HG02885 (cell line): Measurements from ENCODE around the gene FAM177A1.
"Not testable (repeated sequence)": the region's sequence is repeated elsewhere in the genome, so short reads cannot be mapped to it uniquely, and the experiment has no call there.

Experiments used
- ATAC-seq: cut with Tn5 transposase; IDR thresholded peaks from one replicate; pipeline ENCODE4 v1.9.1; 2021; ENCODE audit warnings: mild to moderate bottlenecking; ENCODE audit not compliant: unreplicated experiment, poor library complexity

Gene FAM177A1

GRCh38 chr14:35046048-35046750 lies at the start of gene FAM177A1:
Gene FAM177A1 (plus strand): TSS chr14:35046272. CDS start chr14:35046464, 192 bp downstream.
- ATAC-seq, result peak; percentile 94

- no peak for ATAC-seq
Measured at GRCh38 chr14:34997762-34998161, 48.3 kb upstream of the FAM177A1 start.

DNA sequence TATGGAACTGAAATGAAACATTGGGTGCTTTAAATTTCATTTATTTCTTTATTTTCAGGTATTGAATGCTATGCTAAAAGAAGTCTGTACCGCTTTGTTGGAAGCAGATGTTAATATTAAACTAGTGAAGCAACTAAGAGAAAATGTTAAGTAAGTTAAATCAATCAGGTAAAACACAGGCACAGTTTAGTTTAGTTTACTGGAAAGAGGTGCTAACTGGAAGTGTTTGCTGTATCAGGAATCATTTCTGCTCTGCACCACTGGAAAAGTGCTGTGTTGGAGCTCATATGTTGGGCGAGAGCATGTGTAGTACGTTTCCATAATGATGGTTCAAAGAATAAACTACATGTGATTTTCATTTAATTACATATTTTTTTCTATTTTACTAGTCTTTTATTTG lies 46.6 kb upstream of the FAM177A1 start:
- ATAC-seq, result no peak

DNA sequence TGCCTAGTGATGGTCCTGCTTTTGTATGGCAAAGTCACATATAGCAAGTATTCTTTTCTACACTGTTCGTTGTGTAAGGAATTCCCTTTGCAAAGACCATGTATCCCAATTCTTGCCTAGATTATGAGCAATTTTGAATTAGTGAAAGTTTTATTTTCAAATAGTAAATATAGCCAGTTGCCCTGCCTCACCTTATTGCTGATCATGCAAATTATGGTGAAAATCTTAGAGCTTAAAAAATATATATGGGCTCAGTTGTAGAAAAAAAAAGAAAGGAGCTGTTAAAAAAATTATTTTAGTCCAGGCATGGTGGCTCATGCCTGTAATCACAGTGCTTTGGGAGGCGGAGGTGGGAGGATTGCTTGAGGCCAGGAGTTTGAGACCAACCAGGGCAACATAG lies 44.5 kb upstream of the FAM177A1 start:
- no peak for ATAC-seq

GRCh38 chr14:35004839-35005238 lies 41.2 kb upstream of the FAM177A1 start:
- no peak for ATAC-seq

DNA sequence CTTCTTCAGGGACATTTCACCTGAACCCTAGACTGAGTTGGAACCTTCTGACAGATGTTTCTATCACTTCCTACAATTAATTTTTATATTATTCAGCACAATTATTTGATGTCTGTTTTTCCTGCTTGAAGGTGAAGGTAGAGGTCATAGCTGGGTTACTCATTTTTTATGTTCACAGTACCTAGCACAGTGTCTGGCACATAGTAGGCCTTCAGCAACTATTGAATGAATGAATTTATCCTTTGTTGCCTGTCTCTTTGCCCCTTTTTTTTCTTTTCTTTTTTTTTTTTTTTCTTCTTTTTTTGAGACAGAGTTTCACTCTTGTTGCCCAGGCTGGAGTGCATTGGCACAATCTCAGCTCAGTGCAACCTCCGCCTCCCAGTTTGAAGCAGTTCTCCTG lies 29.5 kb upstream of the FAM177A1 start:
- no peak for ATAC-seq

- no peak for ATAC-seq
Measured at GRCh38 chr14:35020713-35021112, 25.4 kb upstream of the FAM177A1 start.

- no peak for ATAC-seq
Measured at GRCh38 chr14:35028435-35028834, 17.6 kb upstream of the FAM177A1 start.

- no peak for ATAC-seq
Measured at GRCh38 chr14:35032562-35032961, 13.5 kb upstream of the FAM177A1 start.

- no peak for ATAC-seq
Measured at GRCh38 chr14:35034440-35034833, 11.6 kb upstream of the FAM177A1 start.

DNA sequence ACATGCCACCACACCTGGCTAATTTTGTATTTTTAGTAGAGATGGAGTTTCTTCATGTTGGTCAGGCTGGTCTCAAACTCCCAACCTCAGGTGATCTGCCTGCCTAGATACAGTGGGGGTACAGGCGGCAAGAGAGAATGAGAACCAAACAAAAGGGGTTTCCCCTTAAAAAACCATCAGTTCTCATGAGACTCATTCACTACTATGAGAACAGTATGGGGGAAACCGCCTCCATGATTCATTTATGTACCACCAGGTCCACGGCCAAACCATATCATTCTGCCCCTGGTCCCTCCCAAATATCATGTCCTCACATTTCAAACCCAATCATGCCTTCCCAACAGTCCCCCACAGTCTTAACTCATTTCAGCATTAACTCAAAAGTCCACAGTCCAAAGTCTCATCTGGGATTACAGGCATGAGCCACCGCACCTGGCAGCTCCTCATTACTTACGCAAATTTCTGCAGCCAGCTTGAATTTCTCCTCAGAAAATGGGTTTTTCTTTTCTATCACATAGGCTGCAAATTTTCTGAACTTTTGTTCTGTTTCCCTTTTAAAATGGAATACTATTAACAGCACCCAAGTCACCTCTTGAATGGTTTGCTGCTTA lies 11.0 kb upstream of the FAM177A1 start:
- not testable (repeated sequence) for ATAC-seq

GRCh38 chr14:35038312-35038711 lies 7.8 kb upstream of the FAM177A1 start:
- ATAC-seq, result not testable (repeated sequence)

GRCh38 chr14:35042632-35043031 lies 3.4 kb upstream of the FAM177A1 start:
- no peak for ATAC-seq

GRCh38 chr14:35043046-35043445 lies 3.0 kb upstream of the FAM177A1 start:
- ATAC-seq, result no peak

DNA sequence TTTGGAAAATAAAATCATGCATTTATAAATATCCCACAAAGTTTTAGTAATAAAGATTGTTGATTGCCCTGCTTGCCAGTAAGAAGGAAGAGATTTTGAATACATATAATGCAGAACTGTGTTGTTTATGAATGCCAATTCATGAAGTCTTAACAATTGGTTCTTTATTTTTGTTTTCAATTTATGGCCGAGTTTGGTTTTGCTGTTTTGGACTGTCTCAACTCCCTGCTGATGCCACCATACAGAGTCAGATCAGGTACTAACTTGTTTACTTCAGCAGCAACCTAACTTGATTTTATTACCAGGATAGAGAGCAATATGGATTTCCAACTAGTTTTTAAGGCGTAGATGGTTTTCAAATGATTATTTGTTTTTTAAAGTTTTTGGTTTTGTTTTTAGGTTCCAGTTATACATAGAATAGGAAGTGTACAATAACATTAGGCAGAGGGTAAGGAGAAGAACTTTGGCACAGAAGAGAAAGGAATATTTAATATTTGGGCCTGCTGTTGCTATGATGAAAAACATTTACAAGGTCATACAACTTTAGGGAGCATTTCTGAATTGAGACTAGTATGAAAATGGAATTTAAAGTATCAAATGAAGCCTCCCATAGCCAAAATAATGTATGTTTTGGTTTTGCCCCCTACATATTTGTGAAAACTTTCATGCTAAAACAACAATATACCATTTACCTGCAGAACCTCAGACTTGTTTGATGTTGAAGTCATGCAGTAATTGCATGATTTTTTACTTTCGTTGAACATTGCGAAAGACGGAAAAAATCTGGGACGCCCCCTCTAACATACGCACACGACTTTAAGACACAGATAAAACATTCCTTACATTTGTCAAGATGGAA lies 904 bp upstream of the FAM177A1 start:
- no peak for ATAC-seq

GRCh38 chr14:35045798-35046047 lies 349 bp upstream of the FAM177A1 start:
- no peak for ATAC-seq

DNA sequence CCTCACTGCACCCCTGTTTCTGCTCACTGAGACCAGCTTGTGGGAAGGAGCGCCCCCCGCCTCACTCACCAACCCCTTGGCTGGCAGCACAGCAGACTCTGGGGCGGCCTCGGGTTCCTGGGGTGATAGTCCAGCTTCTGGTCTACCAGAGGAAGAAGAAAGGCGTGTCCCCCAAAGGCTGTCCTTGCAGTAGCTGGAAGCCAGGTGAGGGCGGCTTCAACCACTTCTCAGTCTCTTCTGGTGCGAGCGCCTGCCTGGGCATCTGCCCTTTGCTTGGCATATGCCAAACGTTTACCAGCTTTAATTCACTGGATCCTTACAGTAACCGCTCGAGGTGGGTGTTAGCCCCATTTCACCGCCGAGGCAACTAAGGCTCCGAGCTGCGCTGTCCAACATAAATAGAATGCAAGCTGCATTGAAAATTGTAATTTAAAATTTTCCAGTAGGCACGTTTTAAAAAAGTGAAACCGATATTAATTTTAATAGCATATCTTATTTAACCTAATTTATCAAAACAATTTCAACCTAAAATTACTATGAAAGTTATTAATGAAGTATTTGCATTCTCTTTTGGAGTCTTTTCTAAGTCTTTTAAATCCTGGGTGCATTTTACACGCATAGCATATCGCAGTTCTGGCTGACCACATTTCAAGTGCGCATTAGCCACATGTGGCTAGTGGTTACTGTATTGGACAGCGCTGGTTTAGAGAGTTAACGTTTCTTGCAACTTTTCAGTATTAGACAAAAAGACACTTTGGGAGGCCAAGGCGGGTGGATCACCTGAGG lies 872 bp downstream of the FAM177A1 start:
- peak; percentile 37 for ATAC-seq

DNA sequence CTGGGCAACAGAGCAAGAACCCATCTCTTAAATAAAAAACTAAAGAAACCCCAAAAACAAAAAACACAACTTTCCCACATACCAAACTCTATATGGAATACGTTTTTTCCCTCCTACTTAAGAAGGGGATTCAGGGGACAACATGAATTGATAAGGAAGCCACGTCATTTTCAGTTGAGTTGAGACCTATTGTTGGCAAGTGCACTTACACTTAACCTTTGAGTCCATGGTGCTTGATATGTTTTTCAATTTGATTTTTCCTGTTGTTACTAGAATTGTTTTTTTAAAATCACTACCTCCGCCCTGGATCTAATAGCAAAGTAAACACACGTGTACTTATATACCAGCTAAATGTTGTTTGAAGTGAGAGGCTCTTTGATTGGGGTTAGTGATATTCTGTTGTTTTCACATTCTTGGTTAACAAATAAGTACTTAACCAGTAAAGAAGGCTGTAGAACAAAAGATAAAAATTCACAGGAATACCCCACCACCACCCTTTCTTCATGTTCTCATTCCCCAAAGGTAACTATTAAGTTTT lies 2.0 kb downstream of the FAM177A1 start:
- no peak for ATAC-seq

DNA sequence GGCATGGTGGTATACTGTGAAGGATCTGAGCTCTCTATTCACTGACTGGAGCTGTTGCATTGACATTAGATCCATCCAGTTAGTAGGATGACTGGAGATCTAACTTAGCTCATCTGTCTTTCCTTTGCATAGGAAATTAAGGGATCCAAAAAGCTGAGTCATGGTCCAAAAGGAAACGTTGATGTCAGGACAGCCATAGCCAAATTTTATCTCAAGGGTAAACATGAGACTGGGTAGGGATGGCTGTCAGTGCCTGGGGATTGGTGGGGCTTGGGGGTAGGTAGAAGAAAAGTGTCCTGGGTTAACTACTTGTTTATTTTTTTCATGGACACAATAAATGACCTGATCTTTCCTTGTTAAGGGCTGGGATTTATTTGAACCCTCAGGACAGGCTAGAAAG lies 4.6 kb downstream of the FAM177A1 start:
- no peak for ATAC-seq

- no peak for ATAC-seq
Measured at GRCh38 chr14:35051796-35052195, 5.7 kb downstream of the FAM177A1 start.
